NK-92 (cell line): Measurements from ENCODE around the gene C4B.
"Not testable (repeated sequence)": the region's sequence is repeated elsewhere in the genome, so short reads cannot be mapped to it uniquely, and the experiment has no call there.

ENCODE experiments used
- DNase-seq: peaks from one replicate; lab custom pipeline; 2025; ENCODE audit not compliant: unreplicated experiment; lab: John Stamatoyannopoulos, UW

C4B gene

GRCh38 chr6:31980998-31981397, 33.6 kb upstream of the C4B start:
- not testable (repeated sequence) for DNase-seq

- not testable (repeated sequence) for DNase-seq
Observed at GRCh38 chr6:31981744-31982143, 32.9 kb upstream of the C4B start, which contains the start of gene C4A. TSS of gene C4A (plus strand) at chr6:31982057. CDS start at chr6:31982108, 51 bp downstream.

- not testable (repeated sequence) for DNase-seq
Observed at GRCh38 chr6:31989363-31989762, 25.2 kb upstream of the C4B start.

- not testable (repeated sequence) for DNase-seq
Observed at GRCh38 chr6:31994421-31994820, 20.2 kb upstream of the C4B start.

- not testable (repeated sequence) for DNase-seq
Observed at GRCh38 chr6:31996385-31996784, 18.2 kb upstream of the C4B start.

GRCh38 chr6:32002546-32003268, 11.9 kb upstream of the C4B start:
- not testable (repeated sequence) for DNase-seq

- not testable (repeated sequence) for DNase-seq
Observed at GRCh38 chr6:32003301-32003700, 11.3 kb upstream of the C4B start.

- DNase-seq, result not testable (repeated sequence)
Observed at GRCh38 chr6:32004393-32004792, 10.2 kb upstream of the C4B start.

- DNase-seq, result not testable (repeated sequence)
Observed at GRCh38 chr6:32004864-32005537, 9.6 kb upstream of the C4B start.

GRCh38 chr6:32005538-32005880, 9.1 kb upstream of the C4B start:
- not testable (repeated sequence) for DNase-seq

- DNase-seq, result not testable (repeated sequence)
Observed at GRCh38 chr6:32005991-32006529, 8.5 kb upstream of the C4B start.

- not testable (repeated sequence) for DNase-seq
Observed at GRCh38 chr6:32007086-32007485, 7.5 kb upstream of the C4B start.

GRCh38 chr6:32008037-32008436, 6.6 kb upstream of the C4B start:
- DNase-seq, result not testable (repeated sequence)

- not testable (repeated sequence) for DNase-seq
Observed at GRCh38 chr6:32008616-32009015, 6.0 kb upstream of the C4B start.

- DNase-seq, result not testable (repeated sequence)
Observed at GRCh38 chr6:32009537-32009936, 5.1 kb upstream of the C4B start.

GRCh38 chr6:32010856-32011530, 3.6 kb upstream of the C4B start:
- DNase-seq, result not testable (repeated sequence)

- not testable (repeated sequence) for DNase-seq
Observed at GRCh38 chr6:32012941-32013617, 1.5 kb upstream of the C4B start.

- DNase-seq, result not testable (repeated sequence)
Observed at GRCh38 chr6:32013738-32014137, 857 bp upstream of the C4B start.

- not testable (repeated sequence) for DNase-seq
Observed at GRCh38 chr6:32022100-32022499, 7.5 kb downstream of the C4B start.

- DNase-seq, result not testable (repeated sequence)
Observed at GRCh38 chr6:32028631-32029030, 14.0 kb downstream of the C4B start.

GRCh38 chr6:32029553-32029952, 15.0 kb downstream of the C4B start:
- DNase-seq, result not testable (repeated sequence)
